NOMO-1 treated with dmso at 0.1 percent for 144 hours (cell line): ENCODE data around the gene SLC25A34.

Source experiments
- DNase-seq: peaks from one replicate; lab custom pipeline; 2025; ENCODE audit not compliant: unreplicated experiment; lab: John Stamatoyannopoulos, UW

The SLC25A34 gene

GRCh38 chr1:15712168-15712567 lies 23.9 kb upstream of the SLC25A34 start:
- no peak for DNase-seq

- no peak for DNase-seq
These were observed 21.5 kb upstream of the SLC25A34 start for GRCh38 chr1:15714406-15715136.

GRCh38 chr1:15717418-15718125 lies 18.5 kb upstream of the SLC25A34 start:
- no peak for DNase-seq

GRCh38 chr1:15718199-15718601 lies 17.9 kb upstream of the SLC25A34 start:
- DNase-seq, result no peak

- no peak for DNase-seq
These were observed 16.5 kb upstream of the SLC25A34 start for GRCh38 chr1:15719381-15720120.

- no peak for DNase-seq
These were observed 15.2 kb upstream of the SLC25A34 start for GRCh38 chr1:15720861-15721260.

- DNase-seq, result no peak
These were observed 13.6 kb upstream of the SLC25A34 start for GRCh38 chr1:15722411-15722810.

GRCh38 chr1:15722836-15723532 lies 13.1 kb upstream of the SLC25A34 start:
- no peak for DNase-seq

GRCh38 chr1:15723631-15724246 lies 12.3 kb upstream of the SLC25A34 start:
- DNase-seq, result no peak

GRCh38 chr1:15724949-15725880 lies 10.8 kb upstream of the SLC25A34 start:
- DNase-seq, result no peak

- DNase-seq, result no peak
These were observed 9.6 kb upstream of the SLC25A34 start for GRCh38 chr1:15726508-15726907.

- DNase-seq, result no peak
These were observed 9.0 kb upstream of the SLC25A34 start for GRCh38 chr1:15727021-15727420.

GRCh38 chr1:15727424-15727823 lies 8.6 kb upstream of the SLC25A34 start:
- no peak for DNase-seq

GRCh38 chr1:15727866-15728534 lies 8.1 kb upstream of the SLC25A34 start:
- no peak for DNase-seq

GRCh38 chr1:15728937-15729657 lies 7.0 kb upstream of the SLC25A34 start:
- no peak for DNase-seq

GRCh38 chr1:15730423-15730822 lies 5.6 kb upstream of the SLC25A34 start:
- no peak for DNase-seq

GRCh38 chr1:15730936-15731335 lies 5.1 kb upstream of the SLC25A34 start:
- DNase-seq, result no peak
